ENCODE measurements around the gene ALDH2. TPM values are rescaled to one million over a fixed set of nuclear protein-coding genes. Genes with fewer than 3 reads are reported as not detected.
A peak's percentile ranks its signal among the peaks of the same experiment; 100 is the strongest.
"Not testable (repeated sequence)": the region's sequence is repeated elsewhere in the genome, so short reads cannot be mapped to it uniquely, and the experiment has no call there.

ALDH2 gene
- 0.09 and 0.21 TPM in 2 replicates for total RNA-seq

- no peaks in the 10 kb centered on the region for H3K9me3 Mint-ChIP-seq
- intact Hi-C loops (cut with micrococcal nuclease) = loop anchor here (5.0 kb wide), 1 partner anchor 46 kb away; no protein-coding TSS in a partner anchor
- peaks cover 8% of the 10 kb centered on the region for H3K4me1 Mint-ChIP-seq
- DNase-seq = peak; percentile 77
- H3K36me3 Mint-ChIP-seq (ENCODE audit: low read depth) = peaks cover 2% of the 10 kb centered on the region
- H3K27me3 Mint-ChIP-seq = peaks cover 39% of the 10 kb centered on the region
- no peak within 1 kb of the TSS for H3K27ac Mint-ChIP-seq
- peak within 1 kb of the TSS; percentile 82 for H3K4me3 Mint-ChIP-seq
Measured at GRCh38 chr12:111766608-111767361, at the start of gene ALDH2. Gene ALDH2 (plus strand): TSS chr12:111766933. CDS start chr12:111766983, 50 bp downstream.

GRCh38 chr12:111719316-111719715 is 47.4 kb upstream of the ALDH2 start:
- intact Hi-C loops (cut with micrococcal nuclease); H3K9me3 Mint-ChIP-seq; H3K27ac Mint-ChIP-seq; H3K4me1 Mint-ChIP-seq; H3K27me3 Mint-ChIP-seq; DNase-seq; H3K4me3 Mint-ChIP-seq: not testable (repeated sequence)
- peaks cover 24% of the 10 kb centered on the region for H3K36me3 Mint-ChIP-seq (ENCODE audit: low read depth)

- H3K4me1 Mint-ChIP-seq = no peaks in the 10 kb centered on the region
- no peaks in the 10 kb centered on the region for H3K27me3 Mint-ChIP-seq
- H3K36me3 Mint-ChIP-seq (ENCODE audit: low read depth) = peaks cover 30% of the 10 kb centered on the region
- no peak for DNase-seq
- H3K27ac Mint-ChIP-seq = no peak overlapping the region
- no peak overlapping the region for H3K4me3 Mint-ChIP-seq
- intact Hi-C loops (cut with micrococcal nuclease) = no loop called here
- H3K9me3 Mint-ChIP-seq = no peaks in the 10 kb centered on the region
Measured at GRCh38 chr12:111720457-111720856, 46.3 kb upstream of the ALDH2 start.

- H3K27me3 Mint-ChIP-seq; intact Hi-C loops (cut with micrococcal nuclease); H3K9me3 Mint-ChIP-seq; H3K4me1 Mint-ChIP-seq; DNase-seq; H3K27ac Mint-ChIP-seq; H3K4me3 Mint-ChIP-seq: not testable (repeated sequence)
- H3K36me3 Mint-ChIP-seq (ENCODE audit: low read depth) = peaks cover 25% of the 10 kb centered on the region
Measured at GRCh38 chr12:111723646-111724360, 42.9 kb upstream of the ALDH2 start.

GRCh38 chr12:111728795-111729194 is 37.9 kb upstream of the ALDH2 start:
- intact Hi-C loops (cut with micrococcal nuclease) = no loop called here
- Mint-ChIP-seq H3K27me3 (no peaks in the 10 kb centered on the region), H3K4me1 (no peaks in the 10 kb centered on the region), H3K4me3 (no peak overlapping the region), H3K36me3 (ENCODE audit: low read depth) (peaks cover 20% of the 10 kb centered on the region), H3K9me3 (no peaks in the 10 kb centered on the region), H3K27ac (no peak overlapping the region)
- DNase-seq = no peak

- H3K27ac Mint-ChIP-seq = no peak overlapping the region
- no peaks in the 10 kb centered on the region for H3K27me3 Mint-ChIP-seq
- intact Hi-C loops (cut with micrococcal nuclease) = no loop called here
- H3K4me1 Mint-ChIP-seq = no peaks in the 10 kb centered on the region
- DNase-seq = no peak
- no peak overlapping the region for H3K4me3 Mint-ChIP-seq
- H3K36me3 Mint-ChIP-seq (ENCODE audit: low read depth) = peaks cover 13% of the 10 kb centered on the region
- no peaks in the 10 kb centered on the region for H3K9me3 Mint-ChIP-seq
Measured at GRCh38 chr12:111730420-111730819, 36.3 kb upstream of the ALDH2 start.

GRCh38 chr12:111732786-111733185 is 33.9 kb upstream of the ALDH2 start:
- Mint-ChIP-seq H3K4me3 (no peak overlapping the region), H3K27me3 (no peaks in the 10 kb centered on the region), H3K9me3 (no peaks in the 10 kb centered on the region), H3K4me1 (no peaks in the 10 kb centered on the region), H3K36me3 (ENCODE audit: low read depth) (peaks cover 19% of the 10 kb centered on the region), H3K27ac (no peak overlapping the region)
- no peak for DNase-seq
- intact Hi-C loops (cut with micrococcal nuclease) = no loop called here

- Mint-ChIP-seq H3K36me3 (ENCODE audit: low read depth) (peaks cover 19% of the 10 kb centered on the region), H3K9me3 (no peaks in the 10 kb centered on the region), H3K4me3 (no peak overlapping the region), H3K27me3 (no peaks in the 10 kb centered on the region), H3K4me1 (no peaks in the 10 kb centered on the region), H3K27ac (no peak overlapping the region)
- DNase-seq = no peak
- intact Hi-C loops (cut with micrococcal nuclease) = no loop called here
Measured at GRCh38 chr12:111733340-111733915, 33.3 kb upstream of the ALDH2 start.

- H3K36me3 Mint-ChIP-seq (ENCODE audit: low read depth) = peaks cover 12% of the 10 kb centered on the region
- H3K4me3 Mint-ChIP-seq; H3K4me1 Mint-ChIP-seq; H3K27ac Mint-ChIP-seq; intact Hi-C loops (cut with micrococcal nuclease); H3K9me3 Mint-ChIP-seq; DNase-seq; H3K27me3 Mint-ChIP-seq: not testable (repeated sequence)
Measured at GRCh38 chr12:111739524-111739923, 27.2 kb upstream of the ALDH2 start.

- no peaks in the 10 kb centered on the region for H3K9me3 Mint-ChIP-seq
- H3K27me3 Mint-ChIP-seq = no peaks in the 10 kb centered on the region
- H3K36me3 Mint-ChIP-seq (ENCODE audit: low read depth) = peaks cover 22% of the 10 kb centered on the region
- no peak overlapping the region for H3K27ac Mint-ChIP-seq
- no peak overlapping the region for H3K4me3 Mint-ChIP-seq
- DNase-seq = no peak
- H3K4me1 Mint-ChIP-seq = no peaks in the 10 kb centered on the region
- intact Hi-C loops (cut with micrococcal nuclease) = no loop called here
Measured at GRCh38 chr12:111741235-111741812, 25.4 kb upstream of the ALDH2 start.

- Mint-ChIP-seq H3K36me3 (ENCODE audit: low read depth) (peaks cover 12% of the 10 kb centered on the region), H3K4me3 (no peak overlapping the region), H3K27me3 (no peaks in the 10 kb centered on the region), H3K4me1 (no peaks in the 10 kb centered on the region), H3K27ac (no peak overlapping the region), H3K9me3 (no peaks in the 10 kb centered on the region)
- intact Hi-C loops (cut with micrococcal nuclease) = no loop called here
- DNase-seq = no peak
Measured at GRCh38 chr12:111745211-111745610, 21.5 kb upstream of the ALDH2 start.

GRCh38 chr12:111747333-111747732 is 19.4 kb upstream of the ALDH2 start:
- no peak for DNase-seq
- H3K9me3 Mint-ChIP-seq = no peaks in the 10 kb centered on the region
- H3K36me3 Mint-ChIP-seq (ENCODE audit: low read depth) = peaks cover 12% of the 10 kb centered on the region
- no peaks in the 10 kb centered on the region for H3K27me3 Mint-ChIP-seq
- no peak overlapping the region for H3K27ac Mint-ChIP-seq
- intact Hi-C loops (cut with micrococcal nuclease) = no loop called here
- no peak overlapping the region for H3K4me3 Mint-ChIP-seq
- H3K4me1 Mint-ChIP-seq = no peaks in the 10 kb centered on the region

- DNase-seq = no peak
- Mint-ChIP-seq H3K4me3 (no peak overlapping the region), H3K27me3 (no peaks in the 10 kb centered on the region), H3K4me1 (no peaks in the 10 kb centered on the region), H3K36me3 (ENCODE audit: low read depth) (peaks cover 12% of the 10 kb centered on the region), H3K9me3 (no peaks in the 10 kb centered on the region), H3K27ac (no peak overlapping the region)
- intact Hi-C loops (cut with micrococcal nuclease) = no loop called here
Measured at GRCh38 chr12:111748151-111748672, 18.5 kb upstream of the ALDH2 start.

GRCh38 chr12:111748867-111749266 is 17.9 kb upstream of the ALDH2 start:
- Mint-ChIP-seq H3K9me3 (no peaks in the 10 kb centered on the region), H3K36me3 (ENCODE audit: low read depth) (peaks cover 12% of the 10 kb centered on the region), H3K4me3 (no peak overlapping the region), H3K27ac (no peak overlapping the region), H3K27me3 (no peaks in the 10 kb centered on the region), H3K4me1 (no peaks in the 10 kb centered on the region)
- intact Hi-C loops (cut with micrococcal nuclease) = no loop called here
- no peak for DNase-seq

All from activated CD4-positive, alpha-beta T cell treated with anti-CD3 and anti-CD28 coated beads, Interleukin-2, amount 10 ng/mL, durations not matched to agents 24 days and 14 days (primary cell).